MM.1S (cell line): ENCODE data around the gene TTBK1.

Experiments
- EZH2phosphoT487 ChIP-seq: fragments of 300-600 bp; sonication (generic); IDR thresholded peaks from 2 replicates; pipeline ENCODE4 v1.6.1; 2018; ENCODE audit warnings: antibody characterized with exemption, low read length
- TF ChIP-seq, protein P1 (sequence below): fragments of 300-600 bp; sonication (generic); IDR thresholded peaks from 2 replicates; pipeline ENCODE4 v1.5.1; 2016; ENCODE audit warnings: antibody characterized with exemption, low read length, mixed read lengths

DNA sequence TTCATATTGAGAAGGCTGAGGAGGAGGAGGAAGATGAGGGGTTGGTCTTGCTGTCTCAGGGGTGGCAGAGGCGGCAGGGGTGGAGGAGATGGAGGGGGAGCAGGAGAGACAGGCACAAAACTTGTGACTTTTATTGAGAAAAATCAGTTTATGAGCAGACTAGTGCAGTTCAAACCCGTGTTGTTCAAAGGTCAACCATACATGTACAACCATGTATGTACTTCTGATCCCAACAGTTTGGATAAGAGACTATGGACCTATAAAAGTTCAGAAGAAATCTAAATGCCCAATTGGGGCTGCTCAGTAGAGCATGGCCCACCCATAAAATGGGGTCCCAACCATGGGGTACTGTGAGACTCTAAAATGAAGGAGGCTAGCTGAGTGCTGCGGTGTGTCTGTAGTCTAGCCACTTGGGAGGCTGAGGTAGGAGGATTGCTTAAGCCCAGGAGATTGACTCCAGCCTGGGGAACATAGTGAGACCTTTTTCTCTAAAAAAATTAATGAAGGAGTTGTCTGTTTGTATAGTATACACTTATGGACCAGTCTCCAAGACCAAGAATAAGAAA lies 47.1 kb downstream of the TTBK1 start:
- TF ChIP-seq, protein P1, sequence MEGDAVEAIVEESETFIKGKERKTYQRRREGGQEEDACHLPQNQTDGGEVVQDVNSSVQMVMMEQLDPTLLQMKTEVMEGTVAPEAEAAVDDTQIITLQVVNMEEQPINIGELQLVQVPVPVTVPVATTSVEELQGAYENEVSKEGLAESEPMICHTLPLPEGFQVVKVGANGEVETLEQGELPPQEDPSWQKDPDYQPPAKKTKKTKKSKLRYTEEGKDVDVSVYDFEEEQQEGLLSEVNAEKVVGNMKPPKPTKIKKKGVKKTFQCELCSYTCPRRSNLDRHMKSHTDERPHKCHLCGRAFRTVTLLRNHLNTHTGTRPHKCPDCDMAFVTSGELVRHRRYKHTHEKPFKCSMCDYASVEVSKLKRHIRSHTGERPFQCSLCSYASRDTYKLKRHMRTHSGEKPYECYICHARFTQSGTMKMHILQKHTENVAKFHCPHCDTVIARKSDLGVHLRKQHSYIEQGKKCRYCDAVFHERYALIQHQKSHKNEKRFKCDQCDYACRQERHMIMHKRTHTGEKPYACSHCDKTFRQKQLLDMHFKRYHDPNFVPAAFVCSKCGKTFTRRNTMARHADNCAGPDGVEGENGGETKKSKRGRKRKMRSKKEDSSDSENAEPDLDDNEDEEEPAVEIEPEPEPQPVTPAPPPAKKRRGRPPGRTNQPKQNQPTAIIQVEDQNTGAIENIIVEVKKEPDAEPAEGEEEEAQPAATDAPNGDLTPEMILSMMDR = no peak
- TF ChIP-seq EZH2phosphoT487 = no peak
